H9 (cell line): Measurements from ENCODE around the gene DNAJA4. TPM values are rescaled to one million over a fixed set of nuclear protein-coding genes. Genes with fewer than 3 reads are reported as not detected.

Experiments used
- DNase-seq: peaks from one replicate; pipeline ENCODE4 v3.0.0-alpha.2; 2017
- H2AFZ ChIP-seq: one replicate; pipeline ENCODE4 v1.6.1; 2013; ENCODE audit warnings: mild to moderate bottlenecking, low read length, control low read depth, moderate library complexity
- H2AK5ac ChIP-seq: 2 replicates; pipeline ENCODE4 v1.6.1; 2013; ENCODE audit warnings: low read length, control low read depth, mixed read lengths; ENCODE audit not compliant: insufficient read length
- H2BK120ac ChIP-seq: one replicate; pipeline ENCODE4 v1.6.1; 2013; ENCODE audit warnings: low read depth, mild to moderate bottlenecking, low read length, control low read depth, inconsistent platforms; ENCODE audit not compliant: poor library complexity, severe bottlenecking
- H2BK12ac ChIP-seq: 2 replicates; pipeline ENCODE4 v1.6.1; 2013; ENCODE audit warnings: low read length, control low read depth, mixed read lengths, low read depth; ENCODE audit not compliant: insufficient read length
- H2BK15ac ChIP-seq: 2 replicates; pipeline ENCODE4 v1.6.1; 2013; ENCODE audit warnings: low read depth, low read length, control low read depth
- H2BK20ac ChIP-seq: one replicate; pipeline ENCODE4 v1.6.1; 2013; ENCODE audit warnings: low read depth, mild to moderate bottlenecking, low read length, control low read depth, inconsistent platforms; ENCODE audit not compliant: poor library complexity, severe bottlenecking
- H2BK5ac ChIP-seq: 2 replicates; pipeline ENCODE4 v1.6.1; 2013; ENCODE audit warnings: low read length, control low read depth, mixed read lengths; ENCODE audit not compliant: insufficient read length
- H3K14ac ChIP-seq: 2 replicates; pipeline ENCODE4 v1.6.1; 2013; ENCODE audit warnings: low read length, control low read depth; ENCODE audit not compliant: insufficient read depth
- H3K18ac ChIP-seq: 2 replicates; pipeline ENCODE4 v1.6.1; 2013; ENCODE audit warnings: low read depth, mild to moderate bottlenecking, mixed read lengths, low read length, control low read depth; ENCODE audit not compliant: insufficient read length
- H3K23ac ChIP-seq: 2 replicates; pipeline ENCODE4 v1.6.1; 2013; ENCODE audit warnings: low read length, control low read depth, mixed read lengths, low read depth; ENCODE audit not compliant: insufficient read length
- H3K23me2 ChIP-seq: 2 replicates; pipeline ENCODE4 v1.6.1; 2013; ENCODE audit warnings: low read depth, mild to moderate bottlenecking, mixed read lengths, low read length, control low read depth; ENCODE audit not compliant: insufficient read length, poor library complexity, severe bottlenecking
- H3K27ac ChIP-seq: 2 replicates; pipeline ENCODE4 v1.5.1; 2013; ENCODE audit warnings: low read length, control low read depth, mixed read lengths, low read depth; ENCODE audit not compliant: insufficient read length
- H3K27me3 ChIP-seq: 2 replicates; pipeline ENCODE4 v1.6.1; 2013; ENCODE audit warnings: low read length, control low read depth, inconsistent platforms; ENCODE audit not compliant: insufficient read depth
- H3K4ac ChIP-seq: 2 replicates; pipeline ENCODE4 v1.6.1; 2013; ENCODE audit warnings: low read depth, mild to moderate bottlenecking, control low read depth, inconsistent platforms, low read length, moderate library complexity
- H3K4me1 ChIP-seq: 2 replicates; pipeline ENCODE4 v1.6.1; 2013; ENCODE audit warnings: low read length, control low read depth, inconsistent platforms; ENCODE audit not compliant: insufficient read depth
- H3K4me2 ChIP-seq: 2 replicates; pipeline ENCODE4 v1.6.1; 2013; ENCODE audit warnings: low read length, control low read depth, mixed read lengths; ENCODE audit not compliant: insufficient read length, insufficient read depth
- H3K56ac ChIP-seq: 2 replicates; pipeline ENCODE4 v1.6.1; 2013; ENCODE audit warnings: low read depth, mild to moderate bottlenecking, mixed read lengths, low read length, control low read depth; ENCODE audit not compliant: insufficient read length
- H3K79me1 ChIP-seq: 2 replicates; pipeline ENCODE4 v1.6.1; 2013; ENCODE audit warnings: low read depth, mild to moderate bottlenecking, moderate library complexity, low read length, control low read depth, inconsistent platforms; ENCODE audit not compliant: insufficient read depth, poor library complexity, severe bottlenecking
- H3K79me2 ChIP-seq: 2 replicates; pipeline ENCODE4 v1.6.1; 2013; ENCODE audit warnings: low read length, control low read depth, inconsistent platforms; ENCODE audit not compliant: insufficient read depth
- H3K9ac ChIP-seq: 2 replicates; pipeline ENCODE4 v1.6.1; 2013; ENCODE audit warnings: low read length, control low read depth, mixed read lengths; ENCODE audit not compliant: insufficient read length; ENCODE audit errors: extremely low read depth
- H3K9me3 ChIP-seq: one replicate; pipeline ENCODE4 v1.6.1; 2013; ENCODE audit warnings: low read depth, low read length, inconsistent platforms; ENCODE audit not compliant: control insufficient read depth
- H3T11ph ChIP-seq: one replicate; pipeline ENCODE4 v1.6.1; 2013; ENCODE audit warnings: mild to moderate bottlenecking, low read length, control low read depth, inconsistent platforms
- H4K20me1 ChIP-seq: one replicate; pipeline ENCODE4 v1.6.1; 2013; ENCODE audit not compliant: control insufficient read depth, insufficient read length, insufficient read depth
- H4K5ac ChIP-seq: 2 replicates; pipeline ENCODE4 v1.6.1; 2013; ENCODE audit warnings: low read depth, mild to moderate bottlenecking, mixed read lengths, low read length, control low read depth; ENCODE audit not compliant: insufficient read length
- H4K8ac ChIP-seq: replicated peaks from 2 replicates; pipeline ENCODE4 v1.6.1; 2013; ENCODE audit warnings: low read length, control low read depth, mixed read lengths, low read depth; ENCODE audit not compliant: insufficient read length
- H4K91ac ChIP-seq: 2 replicates; pipeline ENCODE4 v1.6.1; 2013; ENCODE audit warnings: low read depth, mild to moderate bottlenecking, moderate library complexity, mixed read lengths, low read length, control low read depth; ENCODE audit not compliant: insufficient read length
- H3K27ac Mint-ChIP-seq, 3 experiments: 2 replicates in 2 of 3; 3 replicates in 1 of 3; pipeline ENCODE4 v1.8.0; 2020 to 2021; ENCODE audit warnings: mixed read lengths in 3 of 3, mild to moderate bottlenecking in 1 of 3, moderate library complexity in 1 of 3
- H3K27me3 Mint-ChIP-seq: 2 replicates; pipeline ENCODE4 v1.8.0; 2021; ENCODE audit warnings: low read depth, mild to moderate bottlenecking, moderate library complexity, mixed read lengths
- H3K36me3 Mint-ChIP-seq, 3 experiments: 2 replicates in 2 of 3; 3 replicates in 1 of 3; pipeline ENCODE4 v1.8.0; 2020 to 2021; ENCODE audit warnings: low read depth in 3 of 3, mixed read lengths in 3 of 3; ENCODE audit not compliant: insufficient read depth in 1 of 3
- H3K4me1 Mint-ChIP-seq, 2 experiments: 2 replicates each; pipeline ENCODE4 v1.8.0; 2020; ENCODE audit warnings: mixed read lengths in 2 of 2
- H3K4me3 Mint-ChIP-seq, 2 experiments: 2 replicates in 1 of 2; 3 replicates in 1 of 2; pipeline ENCODE4 v1.8.0; 2020 to 2021; ENCODE audit warnings: mild to moderate bottlenecking in 2 of 2, mixed read lengths in 2 of 2, moderate library complexity in 1 of 2
- H3K9me3 Mint-ChIP-seq, 2 experiments: 2 replicates in 1 of 2; 3 replicates in 1 of 2; pipeline ENCODE4 v1.8.0; 2020; ENCODE audit warnings: mild to moderate bottlenecking in 2 of 2, mixed read lengths in 2 of 2, moderate library complexity in 1 of 2
- WGBS: extraction: QIAGEN DNeasy Blood & Tissue Kit; methylation state at CpG from one replicate; pipeline ENCODE4 v1.1.7; 2013; ENCODE audit warnings: missing lambda C conversion rate, low lambda C conversion rate, mixed read lengths; ENCODE audit not compliant: insufficient read length; ENCODE audit errors: extremely low coverage; 5-methylcytosine and 5-hydroxymethylcytosine counted together
- total RNA-seq: library from RNA; stranded (reverse); gene quantifications from 2 replicates; pipeline ENCODE4 v1.2.1, GENCODE V29; 2021
- TF ChIP-seq, protein P1 (sequence below): fragments of 200-600 bp; sonication (generic); conservative IDR thresholded peaks from 3 replicates; pipeline ENCODE4 v1.8.0; 2021; ENCODE audit warnings: antibody characterized with exemption, mild to moderate bottlenecking

DNAJA4 gene
- total RNA-seq, 1 experiment from 2014 or later = 0.13 TPM

DNA sequence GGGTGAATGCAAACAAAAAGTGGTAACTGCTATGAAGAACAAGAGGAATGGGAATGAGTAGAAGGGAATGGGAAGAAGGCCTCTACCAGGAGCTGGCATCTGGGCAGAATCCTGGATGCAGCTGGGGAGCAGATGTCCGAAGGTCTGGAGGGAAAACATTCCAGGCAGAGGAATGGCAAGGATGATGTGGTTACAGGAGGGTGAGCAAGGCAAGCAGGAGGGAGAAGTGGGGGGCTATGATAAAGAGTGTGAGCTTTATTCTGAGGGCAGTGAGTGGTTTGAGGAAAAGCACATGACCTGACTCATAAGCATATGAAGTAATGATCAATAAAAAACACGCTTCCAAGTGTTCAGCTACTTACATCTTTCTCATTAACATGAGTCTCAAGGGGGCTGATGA lies 18.0 kb downstream of the DNAJA4 start:
- no peak overlapping the region for H3K9ac ChIP-seq
- TF ChIP-seq, protein P1, sequence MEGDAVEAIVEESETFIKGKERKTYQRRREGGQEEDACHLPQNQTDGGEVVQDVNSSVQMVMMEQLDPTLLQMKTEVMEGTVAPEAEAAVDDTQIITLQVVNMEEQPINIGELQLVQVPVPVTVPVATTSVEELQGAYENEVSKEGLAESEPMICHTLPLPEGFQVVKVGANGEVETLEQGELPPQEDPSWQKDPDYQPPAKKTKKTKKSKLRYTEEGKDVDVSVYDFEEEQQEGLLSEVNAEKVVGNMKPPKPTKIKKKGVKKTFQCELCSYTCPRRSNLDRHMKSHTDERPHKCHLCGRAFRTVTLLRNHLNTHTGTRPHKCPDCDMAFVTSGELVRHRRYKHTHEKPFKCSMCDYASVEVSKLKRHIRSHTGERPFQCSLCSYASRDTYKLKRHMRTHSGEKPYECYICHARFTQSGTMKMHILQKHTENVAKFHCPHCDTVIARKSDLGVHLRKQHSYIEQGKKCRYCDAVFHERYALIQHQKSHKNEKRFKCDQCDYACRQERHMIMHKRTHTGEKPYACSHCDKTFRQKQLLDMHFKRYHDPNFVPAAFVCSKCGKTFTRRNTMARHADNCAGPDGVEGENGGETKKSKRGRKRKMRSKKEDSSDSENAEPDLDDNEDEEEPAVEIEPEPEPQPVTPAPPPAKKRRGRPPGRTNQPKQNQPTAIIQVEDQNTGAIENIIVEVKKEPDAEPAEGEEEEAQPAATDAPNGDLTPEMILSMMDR = no peak
- H3K9me3 ChIP-seq = no peaks in the 10 kb centered on the region
- H3K14ac ChIP-seq = no peak overlapping the region
- no peak overlapping the region for H2AFZ ChIP-seq
- no peak overlapping the region for H2BK120ac ChIP-seq
- Mint-ChIP-seq H3K27ac (no peak overlapping the region), H3K4me1 (0 out of 4 replicates have a peak, but pooled peaks cover 0 to 1% of the 10 kb centered on the region in 2 experiments), H3K4me3 (no peak overlapping the region), H3K9me3 (no peaks in the 10 kb centered on the region), H3K27me3 (no peaks in the 10 kb centered on the region), H3K36me3 (peaks cover 0 to 14% (median 3%) of the 10 kb centered on the region in 3 experiments; a peak in 4 of 7 replicates)
- no peak overlapping the region for H4K8ac ChIP-seq
- H3K4me2 ChIP-seq = no peak overlapping the region
- H4K20me1 ChIP-seq = no peaks in the 10 kb centered on the region
- no peak overlapping the region for H4K91ac ChIP-seq
- no peak overlapping the region for H2BK15ac ChIP-seq
- H3K4ac ChIP-seq = no peak overlapping the region
- H3K27ac ChIP-seq = no peak overlapping the region
- H3K23ac ChIP-seq = no peak overlapping the region
- no peak overlapping the region for H2BK20ac ChIP-seq
- no CpG with 5 or more reads among the region's 2 CpGs for WGBS
- no peaks in the 10 kb centered on the region for H3K4me1 ChIP-seq
- no peak overlapping the region for H3T11ph ChIP-seq
- no peak overlapping the region for H4K5ac ChIP-seq
- H2BK5ac ChIP-seq = no peak overlapping the region
- H2BK12ac ChIP-seq = no peak overlapping the region
- no peaks in the 10 kb centered on the region for H3K79me2 ChIP-seq
- no peak overlapping the region for H3K56ac ChIP-seq
- no peak overlapping the region for H3K18ac ChIP-seq
- H3K79me1 ChIP-seq = no peaks in the 10 kb centered on the region
- DNase-seq = no peak
- H3K27me3 ChIP-seq = no peaks in the 10 kb centered on the region
- H3K23me2 ChIP-seq = no peaks in the 10 kb centered on the region
- no peak overlapping the region for H2AK5ac ChIP-seq
